ENCODE data around the gene GPR149. TPM values are rescaled to one million over a fixed set of nuclear protein-coding genes. Genes with fewer than 3 reads are reported as not detected.
A peak's percentile ranks its signal among the peaks of the same experiment; 100 is the strongest.
"Not testable (repeated sequence)": the region's sequence is repeated elsewhere in the genome, so short reads cannot be mapped to it uniquely, and the experiment has no call there.

GPR149 gene
- total RNA-seq: not detected
- not detected for polyA plus RNA-seq
- total RNA-seq: 0 to 0.13 (median 0) reads per million in 6 experiments

GRCh38 chr3:154430014-154430413, at the start of gene GPR149:
Gene GPR149, minus strand, starts transcription at chr3:154430190. Its CDS starts 575 bp downstream, at chr3:154429615.
- Mint-ChIP-seq H3K9me3 (no peaks in the 10 kb centered on the region), H3K4me3 (no peak within 1 kb of the TSS), H3K27me3 (peaks cover 19 to 48% (median 30%) of the 10 kb centered on the region in 5 donors), H3K27ac (peak within 1 kb of the TSS in 1 of 10 donors; percentile 0), H3K4me1 (peaks cover 0 to 8% (median 1%) of the 10 kb centered on the region in 4 donors), H3K36me3 (no peaks in the 10 kb centered on the region)
- POLR2A ChIA-PET: no interaction called here
- DNase-seq: no peak
- ATAC-seq: no peak

- H3K4me1 Mint-ChIP-seq: no peaks in the 10 kb centered on the region
- H3K4me3 Mint-ChIP-seq: no peak overlapping the region
- H3K27me3 Mint-ChIP-seq: peaks cover 0 to 7% (median 0%) of the 10 kb centered on the region in 5 donors
- peaks cover 0 to 12% (median 0%) of the 10 kb centered on the region in 9 donors for H3K9me3 Mint-ChIP-seq
- ATAC-seq (no peak), DNase-seq (no peak)
- POLR2A ChIA-PET: no interaction called here
- no peaks in the 10 kb centered on the region for H3K36me3 Mint-ChIP-seq
- no peak overlapping the region for H3K27ac Mint-ChIP-seq
Observed at GRCh38 chr3:154473769-154474168, 43.8 kb upstream of the GPR149 start.

GRCh38 chr3:154469585-154469984, 39.6 kb upstream of the GPR149 start:
- Mint-ChIP-seq H3K9me3 (peaks cover 0 to 11% (median 0%) of the 10 kb centered on the region in 9 donors), H3K27me3 (peaks cover 0 to 4% (median 0%) of the 10 kb centered on the region in 5 donors), H3K27ac (no peak overlapping the region), H3K4me3 (no peak overlapping the region), H3K36me3 (no peaks in the 10 kb centered on the region), H3K4me1 (no peaks in the 10 kb centered on the region)
- POLR2A ChIA-PET: no interaction called here
- no peak for ATAC-seq
- DNase-seq: no peak

- H3K9me3 Mint-ChIP-seq: peaks cover 0 to 2% (median 0%) of the 10 kb centered on the region in 9 donors
Observed at GRCh38 chr3:154464440-154465190, 34.6 kb upstream of the GPR149 start.

GRCh38 chr3:154458560-154458959, 28.6 kb upstream of the GPR149 start:
- no peak for DNase-seq
- POLR2A ChIA-PET: no interaction called here
- Mint-ChIP-seq H3K4me1 (no peaks in the 10 kb centered on the region), H3K9me3 (peaks cover 0 to 1% (median 0%) of the 10 kb centered on the region in 9 donors), H3K27me3 (peaks cover 0 to 3% (median 0%) of the 10 kb centered on the region in 5 donors), H3K36me3 (no peaks in the 10 kb centered on the region), H3K4me3 (no peak overlapping the region), H3K27ac (no peak overlapping the region)
- ATAC-seq: no peak

More at GRCh38 chr3:154464440-154465190, 34.6 kb upstream of the GPR149 start:
- Mint-ChIP-seq H3K4me1 (no peaks in the 10 kb centered on the region), H3K27me3 (peaks cover 0 to 7% (median 2%) of the 10 kb centered on the region in 5 donors), H3K36me3 (no peaks in the 10 kb centered on the region), H3K27ac (no peak overlapping the region), H3K4me3 (no peak overlapping the region)
- DNase-seq (no peak), ATAC-seq (no peak)
- POLR2A ChIA-PET: no interaction called here

- DNase-seq, H3K4me1 Mint-ChIP-seq, H3K27me3 Mint-ChIP-seq, H3K36me3 Mint-ChIP-seq, H3K4me3 Mint-ChIP-seq, POLR2A ChIA-PET, H3K27ac Mint-ChIP-seq, ATAC-seq, H3K9me3 Mint-ChIP-seq: not testable (repeated sequence)
Observed at GRCh38 chr3:154439081-154439480, 9.1 kb upstream of the GPR149 start.

GRCh38 chr3:154431043-154431442, 1.1 kb upstream of the GPR149 start:
- ATAC-seq (no peak), DNase-seq (no peak)
- peaks cover 0 to 1% (median 0%) of the 10 kb centered on the region in 9 donors for H3K9me3 Mint-ChIP-seq
- H3K27me3 Mint-ChIP-seq: peaks cover 19 to 48% (median 30%) of the 10 kb centered on the region in 5 donors
- H3K4me1 Mint-ChIP-seq: peaks cover 0 to 8% (median 1%) of the 10 kb centered on the region in 4 donors
- no peak overlapping the region for H3K27ac Mint-ChIP-seq
- POLR2A ChIA-PET: no interaction called here
- no peak overlapping the region for H3K4me3 Mint-ChIP-seq
- H3K36me3 Mint-ChIP-seq: no peaks in the 10 kb centered on the region

- DNase-seq (no peak), ATAC-seq (no peak)
- Mint-ChIP-seq H3K27ac (no peak overlapping the region), H3K27me3 (peaks cover 19 to 48% (median 30%) of the 10 kb centered on the region in 5 donors), H3K4me1 (peaks cover 0 to 8% (median 1%) of the 10 kb centered on the region in 4 donors), H3K36me3 (no peaks in the 10 kb centered on the region), H3K4me3 (no peak overlapping the region), H3K9me3 (no peaks in the 10 kb centered on the region)
- POLR2A ChIA-PET: no interaction called here
Observed at GRCh38 chr3:154428286-154429206, 1.4 kb downstream of the GPR149 start.

- Mint-ChIP-seq H3K36me3 (no peaks in the 10 kb centered on the region), H3K9me3 (no peaks in the 10 kb centered on the region), H3K27ac (no peak overlapping the region), H3K4me1 (peaks cover 0 to 8% (median 1%) of the 10 kb centered on the region in 4 donors), H3K27me3 (peaks cover 19 to 56% (median 30%) of the 10 kb centered on the region in 5 donors), H3K4me3 (no peak overlapping the region)
- DNase-seq (no peak), ATAC-seq (no peak)
- POLR2A ChIA-PET: no interaction called here
Observed at GRCh38 chr3:154427685-154428285, 2.2 kb downstream of the GPR149 start.

- no peaks in the 10 kb centered on the region for H3K4me1 Mint-ChIP-seq
- peaks cover 5 to 25% (median 11%) of the 10 kb centered on the region in 5 donors for H3K27me3 Mint-ChIP-seq
- peaks cover 0 to 3% (median 0%) of the 10 kb centered on the region in 9 donors for H3K9me3 Mint-ChIP-seq
- POLR2A ChIA-PET: no interaction called here
- no peak overlapping the region for H3K4me3 Mint-ChIP-seq
- H3K27ac Mint-ChIP-seq: no peak overlapping the region
- H3K36me3 Mint-ChIP-seq: no peaks in the 10 kb centered on the region
- ATAC-seq: no peak
- no peak for DNase-seq
Observed at GRCh38 chr3:154422694-154423093, 7.3 kb downstream of the GPR149 start.

GRCh38 chr3:154421083-154421482, 8.9 kb downstream of the GPR149 start:
- Mint-ChIP-seq H3K27me3 (peaks cover 0 to 9% (median 0%) of the 10 kb centered on the region in 5 donors), H3K4me1 (no peaks in the 10 kb centered on the region), H3K4me3 (no peak overlapping the region), H3K27ac (no peak overlapping the region), H3K36me3 (no peaks in the 10 kb centered on the region), H3K9me3 (peaks cover 0 to 5% (median 0%) of the 10 kb centered on the region in 9 donors)
- DNase-seq (no peak), ATAC-seq (no peak)
- POLR2A ChIA-PET: no interaction called here

GRCh38 chr3:154398084-154398967, 31.7 kb downstream of the GPR149 start:
- Mint-ChIP-seq H3K36me3 (no peaks in the 10 kb centered on the region), H3K9me3 (no peaks in the 10 kb centered on the region), H3K27ac (no peak overlapping the region), H3K4me3 (no peak overlapping the region), H3K4me1 (no peaks in the 10 kb centered on the region), H3K27me3 (peaks cover 0 to 4% (median 0%) of the 10 kb centered on the region in 5 donors)
- POLR2A ChIA-PET: no interaction called here
- DNase-seq (no peak), ATAC-seq (no peak)
